H9 (cell line): ENCODE data around the gene ATP5MC2. TPM values are rescaled to one million over a fixed set of nuclear protein-coding genes. Genes with fewer than 3 reads are reported as not detected.

Source experiments
- DNase-seq: peaks from one replicate; pipeline ENCODE4 v3.0.0-alpha.2; 2017
- H2AFZ ChIP-seq: one replicate; pipeline ENCODE4 v1.6.1; 2013; ENCODE audit warnings: mild to moderate bottlenecking, low read length, control low read depth, moderate library complexity
- H2AK5ac ChIP-seq: 2 replicates; pipeline ENCODE4 v1.6.1; 2013; ENCODE audit warnings: low read length, control low read depth, mixed read lengths; ENCODE audit not compliant: insufficient read length
- H2BK120ac ChIP-seq: one replicate; pipeline ENCODE4 v1.6.1; 2013; ENCODE audit warnings: low read depth, mild to moderate bottlenecking, low read length, control low read depth, inconsistent platforms; ENCODE audit not compliant: poor library complexity, severe bottlenecking
- H2BK12ac ChIP-seq: 2 replicates; pipeline ENCODE4 v1.6.1; 2013; ENCODE audit warnings: low read length, control low read depth, mixed read lengths, low read depth; ENCODE audit not compliant: insufficient read length
- H2BK15ac ChIP-seq: 2 replicates; pipeline ENCODE4 v1.6.1; 2013; ENCODE audit warnings: low read depth, low read length, control low read depth
- H2BK20ac ChIP-seq: one replicate; pipeline ENCODE4 v1.6.1; 2013; ENCODE audit warnings: low read depth, mild to moderate bottlenecking, low read length, control low read depth, inconsistent platforms; ENCODE audit not compliant: poor library complexity, severe bottlenecking
- H2BK5ac ChIP-seq: 2 replicates; pipeline ENCODE4 v1.6.1; 2013; ENCODE audit warnings: low read length, control low read depth, mixed read lengths; ENCODE audit not compliant: insufficient read length
- H3K14ac ChIP-seq: 2 replicates; pipeline ENCODE4 v1.6.1; 2013; ENCODE audit warnings: low read length, control low read depth; ENCODE audit not compliant: insufficient read depth
- H3K18ac ChIP-seq: 2 replicates; pipeline ENCODE4 v1.6.1; 2013; ENCODE audit warnings: low read depth, mild to moderate bottlenecking, mixed read lengths, low read length, control low read depth; ENCODE audit not compliant: insufficient read length
- H3K23ac ChIP-seq: 2 replicates; pipeline ENCODE4 v1.6.1; 2013; ENCODE audit warnings: low read length, control low read depth, mixed read lengths, low read depth; ENCODE audit not compliant: insufficient read length
- H3K23me2 ChIP-seq: 2 replicates; pipeline ENCODE4 v1.6.1; 2013; ENCODE audit warnings: low read depth, mild to moderate bottlenecking, mixed read lengths, low read length, control low read depth; ENCODE audit not compliant: insufficient read length, poor library complexity, severe bottlenecking
- H3K27ac ChIP-seq: 2 replicates; pipeline ENCODE4 v1.5.1; 2013; ENCODE audit warnings: low read length, control low read depth, mixed read lengths, low read depth; ENCODE audit not compliant: insufficient read length
- H3K27me3 ChIP-seq: 2 replicates; pipeline ENCODE4 v1.6.1; 2013; ENCODE audit warnings: low read length, control low read depth, inconsistent platforms; ENCODE audit not compliant: insufficient read depth
- H3K4ac ChIP-seq: 2 replicates; pipeline ENCODE4 v1.6.1; 2013; ENCODE audit warnings: low read depth, mild to moderate bottlenecking, control low read depth, inconsistent platforms, low read length, moderate library complexity
- H3K4me1 ChIP-seq: 2 replicates; pipeline ENCODE4 v1.6.1; 2013; ENCODE audit warnings: low read length, control low read depth, inconsistent platforms; ENCODE audit not compliant: insufficient read depth
- H3K4me2 ChIP-seq: 2 replicates; pipeline ENCODE4 v1.6.1; 2013; ENCODE audit warnings: low read length, control low read depth, mixed read lengths; ENCODE audit not compliant: insufficient read length, insufficient read depth
- H3K56ac ChIP-seq: 2 replicates; pipeline ENCODE4 v1.6.1; 2013; ENCODE audit warnings: low read depth, mild to moderate bottlenecking, mixed read lengths, low read length, control low read depth; ENCODE audit not compliant: insufficient read length
- H3K79me1 ChIP-seq: 2 replicates; pipeline ENCODE4 v1.6.1; 2013; ENCODE audit warnings: low read depth, mild to moderate bottlenecking, moderate library complexity, low read length, control low read depth, inconsistent platforms; ENCODE audit not compliant: insufficient read depth, poor library complexity, severe bottlenecking
- H3K79me2 ChIP-seq: 2 replicates; pipeline ENCODE4 v1.6.1; 2013; ENCODE audit warnings: low read length, control low read depth, inconsistent platforms; ENCODE audit not compliant: insufficient read depth
- H3K9ac ChIP-seq: 2 replicates; pipeline ENCODE4 v1.6.1; 2013; ENCODE audit warnings: low read length, control low read depth, mixed read lengths; ENCODE audit not compliant: insufficient read length; ENCODE audit errors: extremely low read depth
- H3K9me3 ChIP-seq: one replicate; pipeline ENCODE4 v1.6.1; 2013; ENCODE audit warnings: low read depth, low read length, inconsistent platforms; ENCODE audit not compliant: control insufficient read depth
- H3T11ph ChIP-seq: one replicate; pipeline ENCODE4 v1.6.1; 2013; ENCODE audit warnings: mild to moderate bottlenecking, low read length, control low read depth, inconsistent platforms
- H4K20me1 ChIP-seq: one replicate; pipeline ENCODE4 v1.6.1; 2013; ENCODE audit not compliant: control insufficient read depth, insufficient read length, insufficient read depth
- H4K5ac ChIP-seq: 2 replicates; pipeline ENCODE4 v1.6.1; 2013; ENCODE audit warnings: low read depth, mild to moderate bottlenecking, mixed read lengths, low read length, control low read depth; ENCODE audit not compliant: insufficient read length
- H4K8ac ChIP-seq: replicated peaks from 2 replicates; pipeline ENCODE4 v1.6.1; 2013; ENCODE audit warnings: low read length, control low read depth, mixed read lengths, low read depth; ENCODE audit not compliant: insufficient read length
- H4K91ac ChIP-seq: 2 replicates; pipeline ENCODE4 v1.6.1; 2013; ENCODE audit warnings: low read depth, mild to moderate bottlenecking, moderate library complexity, mixed read lengths, low read length, control low read depth; ENCODE audit not compliant: insufficient read length
- H3K27ac Mint-ChIP-seq, 3 experiments: 2 replicates in 2 of 3; 3 replicates in 1 of 3; pipeline ENCODE4 v1.8.0; 2020 to 2021; ENCODE audit warnings: mixed read lengths in 3 of 3, mild to moderate bottlenecking in 1 of 3, moderate library complexity in 1 of 3
- H3K27me3 Mint-ChIP-seq: 2 replicates; pipeline ENCODE4 v1.8.0; 2021; ENCODE audit warnings: low read depth, mild to moderate bottlenecking, moderate library complexity, mixed read lengths
- H3K36me3 Mint-ChIP-seq, 3 experiments: 2 replicates in 2 of 3; 3 replicates in 1 of 3; pipeline ENCODE4 v1.8.0; 2020 to 2021; ENCODE audit warnings: low read depth in 3 of 3, mixed read lengths in 3 of 3; ENCODE audit not compliant: insufficient read depth in 1 of 3
- H3K4me1 Mint-ChIP-seq, 2 experiments: 2 replicates each; pipeline ENCODE4 v1.8.0; 2020; ENCODE audit warnings: mixed read lengths in 2 of 2
- H3K4me3 Mint-ChIP-seq, 2 experiments: 2 replicates in 1 of 2; 3 replicates in 1 of 2; pipeline ENCODE4 v1.8.0; 2020 to 2021; ENCODE audit warnings: mild to moderate bottlenecking in 2 of 2, mixed read lengths in 2 of 2, moderate library complexity in 1 of 2
- H3K9me3 Mint-ChIP-seq, 2 experiments: 2 replicates in 1 of 2; 3 replicates in 1 of 2; pipeline ENCODE4 v1.8.0; 2020; ENCODE audit warnings: mild to moderate bottlenecking in 2 of 2, mixed read lengths in 2 of 2, moderate library complexity in 1 of 2
- whole genome bisulfite sequencing: extraction: QIAGEN DNeasy Blood & Tissue Kit; methylation state at CpG from one replicate; pipeline ENCODE4 v1.1.7; 2013; ENCODE audit warnings: missing lambda C conversion rate, low lambda C conversion rate, mixed read lengths; ENCODE audit not compliant: insufficient read length; ENCODE audit errors: extremely low coverage; 5-methylcytosine and 5-hydroxymethylcytosine counted together
- total RNA-seq: library from RNA; stranded (reverse); gene quantifications from 2 replicates; pipeline ENCODE4 v1.2.1, GENCODE V29; 2021
- TF ChIP-seq, protein P1 (sequence below): fragments of 200-600 bp; sonication (generic); conservative IDR thresholded peaks from 3 replicates; pipeline ENCODE4 v1.8.0; 2021; ENCODE audit warnings: antibody characterized with exemption, mild to moderate bottlenecking

ATP5MC2 gene
- total RNA-seq, 1 experiment from 2014 or later, result 379 TPM

DNA sequence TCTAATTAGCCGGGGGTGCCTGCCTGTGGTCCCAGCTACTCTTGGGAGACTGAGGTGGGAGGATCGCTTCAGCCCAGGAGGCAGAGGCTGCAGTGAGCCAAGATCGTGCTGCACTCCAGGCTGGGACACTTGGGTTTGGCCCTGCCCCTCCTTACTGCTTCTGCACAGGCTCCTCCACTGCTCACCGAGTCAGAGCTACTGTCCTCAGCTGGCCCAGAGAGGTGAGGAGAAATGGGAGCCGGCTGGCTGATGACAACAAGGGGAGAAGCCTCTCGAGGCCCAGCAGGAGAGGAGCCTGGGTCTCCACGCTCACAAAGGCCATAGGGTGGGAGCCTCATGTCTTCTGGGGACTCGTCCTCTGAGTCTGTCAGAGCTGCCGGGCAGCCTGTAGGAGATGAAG, 37.6 kb upstream of the ATP5MC2 start:
- H3K27ac Mint-ChIP-seq, result no peak overlapping the region
- peaks cover 0 to 8% of the 10 kb centered on the region in 2 experiments; a peak in 1 of 4 replicates for H3K4me1 Mint-ChIP-seq
- H3K36me3 Mint-ChIP-seq, result no peaks in the 10 kb centered on the region; a peak in 3 of 7 replicates
- Histone ChIP-seq H3T11ph (no peak overlapping the region), H3K18ac (no peak overlapping the region), H3K4me2 (no peak overlapping the region), H3K4ac (no peak overlapping the region), H3K27me3 (no peaks in the 10 kb centered on the region; the same call in 1 of the 2 replicates), H3K79me2 (no peaks in the 10 kb centered on the region), H4K5ac (no peak overlapping the region), H3K9me3 (no peaks in the 10 kb centered on the region), H3K9ac (no peak overlapping the region), H4K20me1 (no peaks in the 10 kb centered on the region), H3K14ac (no peak overlapping the region), H3K79me1 (no peaks in the 10 kb centered on the region), H4K8ac (no peak overlapping the region), H2BK120ac (no peak overlapping the region), H2BK20ac (no peak overlapping the region), H4K91ac (no peak overlapping the region), H3K4me1 (no peaks in the 10 kb centered on the region), H2BK5ac (no peak overlapping the region), H3K56ac (no peak overlapping the region), H3K23ac (no peak overlapping the region), H2AK5ac (no peak overlapping the region), H2AFZ (no peak overlapping the region), H3K23me2 (no peaks in the 10 kb centered on the region), H3K27ac (no peak overlapping the region), H2BK15ac (no peak overlapping the region), H2BK12ac (no peak overlapping the region)
- peaks cover 18% of the 10 kb centered on the region for H3K27me3 Mint-ChIP-seq
- no peak overlapping the region; a peak in 1 of 5 replicates for H3K4me3 Mint-ChIP-seq
- H3K9me3 Mint-ChIP-seq, result no peaks in the 10 kb centered on the region; a peak in 1 of 5 replicates
- WGBS, result no CpG with 5 or more reads among the region's 9 CpGs
- no peak for DNase-seq
- TF ChIP-seq, protein P1, sequence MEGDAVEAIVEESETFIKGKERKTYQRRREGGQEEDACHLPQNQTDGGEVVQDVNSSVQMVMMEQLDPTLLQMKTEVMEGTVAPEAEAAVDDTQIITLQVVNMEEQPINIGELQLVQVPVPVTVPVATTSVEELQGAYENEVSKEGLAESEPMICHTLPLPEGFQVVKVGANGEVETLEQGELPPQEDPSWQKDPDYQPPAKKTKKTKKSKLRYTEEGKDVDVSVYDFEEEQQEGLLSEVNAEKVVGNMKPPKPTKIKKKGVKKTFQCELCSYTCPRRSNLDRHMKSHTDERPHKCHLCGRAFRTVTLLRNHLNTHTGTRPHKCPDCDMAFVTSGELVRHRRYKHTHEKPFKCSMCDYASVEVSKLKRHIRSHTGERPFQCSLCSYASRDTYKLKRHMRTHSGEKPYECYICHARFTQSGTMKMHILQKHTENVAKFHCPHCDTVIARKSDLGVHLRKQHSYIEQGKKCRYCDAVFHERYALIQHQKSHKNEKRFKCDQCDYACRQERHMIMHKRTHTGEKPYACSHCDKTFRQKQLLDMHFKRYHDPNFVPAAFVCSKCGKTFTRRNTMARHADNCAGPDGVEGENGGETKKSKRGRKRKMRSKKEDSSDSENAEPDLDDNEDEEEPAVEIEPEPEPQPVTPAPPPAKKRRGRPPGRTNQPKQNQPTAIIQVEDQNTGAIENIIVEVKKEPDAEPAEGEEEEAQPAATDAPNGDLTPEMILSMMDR, result no peak
